HG03103 (cell line): ENCODE measurements around the gene RTF2.
A peak's percentile ranks its signal among the peaks of the same experiment; 100 is the strongest.
"Not testable (repeated sequence)": the region's sequence is repeated elsewhere in the genome, so short reads cannot be mapped to it uniquely, and the experiment has no call there.

Experiments
- ATAC-seq: cut with Tn5 transposase; IDR thresholded peaks from one replicate; pipeline ENCODE4 v1.9.1; 2021; ENCODE audit warnings: low read depth; ENCODE audit not compliant: unreplicated experiment

RTF2 gene

DNA sequence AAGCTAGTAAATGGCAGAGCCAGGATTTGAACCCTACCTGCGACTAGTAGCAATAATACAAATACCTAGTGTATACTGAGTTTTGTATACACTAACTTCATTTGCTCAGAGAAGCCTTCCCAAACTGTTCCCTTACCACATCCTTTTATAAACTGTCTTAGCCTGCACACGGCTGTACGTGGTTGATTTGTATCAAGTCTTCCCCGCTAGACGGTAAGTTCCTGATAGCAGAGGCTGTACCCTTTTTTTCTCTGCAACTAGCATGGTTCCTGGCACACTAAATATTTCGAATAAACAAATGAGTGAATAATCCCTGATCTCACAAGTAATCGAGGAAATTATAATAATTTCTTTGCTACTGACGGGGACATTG lies 636 bp downstream of the RTF2 start:
- no peak for ATAC-seq

GRCh38 chr20:56483970-56484369 lies 15.5 kb downstream of the RTF2 start:
- peak; percentile 54 for ATAC-seq

- no peak for ATAC-seq
These were observed 18.8 kb downstream of the RTF2 start for GRCh38 chr20:56487216-56487615.

GRCh38 chr20:56488566-56488965 lies 20.1 kb downstream of the RTF2 start:
- no peak for ATAC-seq

GRCh38 chr20:56501116-56501515 lies 32.7 kb downstream of the RTF2 start:
- ATAC-seq = no peak

- no peak for ATAC-seq
These were observed 35.5 kb downstream of the RTF2 start for GRCh38 chr20:56503916-56504315.

- ATAC-seq = no peak
These were observed 36.1 kb downstream of the RTF2 start for GRCh38 chr20:56504373-56505005.

- ATAC-seq = no peak
These were observed 37.7 kb downstream of the RTF2 start for GRCh38 chr20:56506103-56506502.

- no peak for ATAC-seq
These were observed 43.5 kb downstream of the RTF2 start for GRCh38 chr20:56511926-56512325.

GRCh38 chr20:56513161-56514150 lies 45.0 kb downstream of the RTF2 start:
- ATAC-seq = no peak

DNA sequence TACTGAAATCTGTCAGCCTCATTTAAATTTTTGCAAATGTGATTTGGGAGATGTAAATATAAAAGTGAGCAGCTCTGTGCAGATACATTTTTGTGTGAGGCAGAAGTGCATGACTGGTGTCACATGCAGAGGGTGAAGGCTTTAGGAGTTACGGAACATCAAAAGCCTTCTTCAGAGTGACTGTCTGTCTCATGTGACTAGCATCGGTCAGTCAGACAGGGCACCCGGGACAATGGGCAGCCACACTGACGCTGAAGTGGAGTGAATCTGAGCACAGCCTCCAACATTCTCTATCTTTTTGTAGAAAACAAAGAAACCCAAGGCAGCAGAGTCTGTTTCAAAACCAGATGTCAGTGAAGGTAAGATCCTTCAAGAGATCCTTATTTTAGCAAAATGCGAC lies 48.2 kb downstream of the RTF2 start:
- ATAC-seq = no peak

DNA sequence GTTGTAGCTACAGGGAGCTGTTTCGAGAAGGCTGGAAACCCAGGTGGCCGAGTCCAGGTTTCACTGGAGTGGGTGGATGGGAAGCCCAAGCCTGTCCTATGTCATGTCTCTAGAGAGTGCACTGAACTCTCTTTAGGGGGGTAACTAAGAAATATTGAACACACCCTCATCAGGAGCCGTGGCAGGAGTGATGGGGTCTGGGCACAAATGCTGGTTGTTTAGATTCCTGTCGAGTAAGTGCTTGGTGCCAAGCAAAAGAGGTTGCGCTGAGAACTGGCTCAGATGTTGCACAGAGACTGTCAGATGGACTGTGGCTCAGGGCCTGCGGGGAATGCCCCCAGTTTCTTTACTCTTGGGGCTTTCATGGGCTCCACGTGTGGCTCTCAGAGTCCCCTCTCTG lies 48.8 kb downstream of the RTF2 start:
- no peak for ATAC-seq

DNA sequence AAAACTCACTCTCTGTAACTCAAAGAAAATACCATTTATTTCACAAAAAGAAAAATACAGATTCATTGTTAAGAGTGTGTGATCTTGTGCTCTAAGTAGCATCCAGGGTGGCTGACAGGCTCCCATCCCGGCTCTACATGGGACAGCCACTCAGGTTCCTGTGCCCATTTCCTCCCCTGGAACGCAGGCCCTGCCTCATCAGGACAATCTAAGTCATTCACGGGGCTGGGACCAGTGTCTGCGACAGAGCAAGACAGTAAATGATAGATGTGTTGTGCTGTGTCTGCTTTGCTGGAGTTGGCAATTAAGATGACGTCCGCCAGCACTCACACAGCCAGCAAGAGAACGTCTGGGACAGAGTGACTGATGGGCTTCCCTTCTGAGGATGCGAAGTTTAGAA lies 49.2 kb downstream of the RTF2 start:
- ATAC-seq = no peak

- no peak for ATAC-seq
These were observed 49.7 kb downstream of the RTF2 start for GRCh38 chr20:56518126-56518525.

GRCh38 chr20:56518721-56519398 lies 50.4 kb downstream of the RTF2 start:
- no peak for ATAC-seq

GRCh38 chr20:56519551-56519950 lies 51.1 kb downstream of the RTF2 start:
- no peak for ATAC-seq

DNA sequence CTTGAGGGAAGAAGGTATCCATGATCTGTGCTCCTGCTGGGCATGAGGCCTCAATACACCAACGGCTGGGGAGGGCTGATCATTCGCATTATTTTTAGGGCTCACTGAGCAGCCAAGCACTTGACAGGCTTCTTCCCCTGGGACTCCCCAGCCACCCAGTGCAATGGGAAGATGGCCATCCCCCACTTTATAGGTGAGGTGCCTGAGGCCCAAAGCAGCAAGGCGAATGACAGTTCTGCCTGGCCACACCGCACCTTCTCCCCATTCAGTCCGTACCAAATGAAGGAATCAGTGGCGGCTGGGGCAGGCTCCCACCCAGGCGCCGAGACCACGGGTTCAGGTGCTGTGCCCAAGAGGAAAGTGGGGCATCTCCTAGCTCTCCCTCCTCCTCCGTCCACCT lies 51.8 kb downstream of the RTF2 start:
- ATAC-seq = no peak

GRCh38 chr20:56520746-56521354 lies 52.4 kb downstream of the RTF2 start:
- not testable (repeated sequence) for ATAC-seq

DNA sequence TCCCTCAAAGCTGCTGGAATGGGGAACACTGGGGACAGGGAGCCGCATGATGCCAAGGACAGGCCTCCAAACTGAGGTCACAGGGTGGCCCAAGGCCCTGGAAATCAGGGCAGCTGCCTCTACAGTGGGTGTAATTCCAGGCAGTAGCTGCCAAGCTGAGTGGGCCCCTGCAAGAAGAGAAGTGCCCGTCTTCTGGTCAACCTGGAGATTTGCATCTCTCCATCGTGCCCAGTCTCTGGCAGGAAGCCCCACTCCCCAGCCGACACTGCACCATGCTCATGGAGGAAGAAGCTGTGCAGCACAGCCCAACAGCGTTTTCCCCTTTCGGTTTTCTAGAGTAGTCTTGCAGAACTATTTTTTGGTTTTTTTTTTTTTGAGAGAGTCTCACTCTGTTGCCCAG lies 53.9 kb downstream of the RTF2 start:
- ATAC-seq = no peak

DNA sequence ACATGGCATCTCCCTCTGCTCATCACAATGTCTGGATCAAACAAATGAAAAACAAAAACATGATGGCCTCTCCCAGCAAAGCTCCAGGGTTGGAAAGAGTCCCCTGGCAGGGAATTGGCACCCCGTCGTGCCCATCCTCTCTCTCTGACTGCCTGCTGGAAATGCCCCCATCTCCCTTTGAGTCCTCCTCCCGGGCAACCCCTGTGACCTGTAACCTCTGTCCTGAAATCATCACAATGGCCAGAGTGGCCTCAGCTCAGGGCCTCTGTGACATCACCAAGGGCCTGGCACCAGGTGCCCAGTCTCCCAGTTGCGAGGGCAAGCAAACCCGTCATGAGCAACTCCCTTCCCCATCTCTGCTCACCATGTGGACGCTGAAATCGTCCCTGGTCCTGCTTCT lies 56.0 kb downstream of the RTF2 start, which contains the start of gene FAM209A:
FAM209A (plus strand) TSS at position 301 of the 400 bp plus-strand sequence; CDS start at position 366, 65 bp downstream.
- not testable (repeated sequence) for ATAC-seq

DNA sequence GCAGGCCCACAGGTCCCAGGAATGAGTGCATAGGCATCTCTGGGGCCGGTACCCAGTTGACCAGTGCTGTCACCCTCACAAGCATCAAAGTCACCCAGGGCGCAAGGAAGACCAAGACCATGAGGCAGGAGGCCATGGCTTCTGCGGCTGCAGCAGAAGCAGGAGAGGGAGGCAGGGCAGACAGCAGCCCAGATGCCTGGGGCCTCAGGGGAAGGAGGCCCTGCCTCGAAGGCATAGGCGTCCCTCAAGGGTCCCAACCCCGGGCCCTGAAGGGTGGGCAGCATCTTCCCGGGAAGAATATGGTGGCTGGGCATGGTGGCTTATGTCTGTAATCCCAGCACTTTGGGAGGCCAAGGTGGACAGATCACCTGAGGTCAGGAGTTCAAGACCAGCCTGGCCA lies 59.1 kb downstream of the RTF2 start:
- no peak for ATAC-seq
